ENCODE measurements around the gene GLYR1.

The GLYR1 gene

DNA sequence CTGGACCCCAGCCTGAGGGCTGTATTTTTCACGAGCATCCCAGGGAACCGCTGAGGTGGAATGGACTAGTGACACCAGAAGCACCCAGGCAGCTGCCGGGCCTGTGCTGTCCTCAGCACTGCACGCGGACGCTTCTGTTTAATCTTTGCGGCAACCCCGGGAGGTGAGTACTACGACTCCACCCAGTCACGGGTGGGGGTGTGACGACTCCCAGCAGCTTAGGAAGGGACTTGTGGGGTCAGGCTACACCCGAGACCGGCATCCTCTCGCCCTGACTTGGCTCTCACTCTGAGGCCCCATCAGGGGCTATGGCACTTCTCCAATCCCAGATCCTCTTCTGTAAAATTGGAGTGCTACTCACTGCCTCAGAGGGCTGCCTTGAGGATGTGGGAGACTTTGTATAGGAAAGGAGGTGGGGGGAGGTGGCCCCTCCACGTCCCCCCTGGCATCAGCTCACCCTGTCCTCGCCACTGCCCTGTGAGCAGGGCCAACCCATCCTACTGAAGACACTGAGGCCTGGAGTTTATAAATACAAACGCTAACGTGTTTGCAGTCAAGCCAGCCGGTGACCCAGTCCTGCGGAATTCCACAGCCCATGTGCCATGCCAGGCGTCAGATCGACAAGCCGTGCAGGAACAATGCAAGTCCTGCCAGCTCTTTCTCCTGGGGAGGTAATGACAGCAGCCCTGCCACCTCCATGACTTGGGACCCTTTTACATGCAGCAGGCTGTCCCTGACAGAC lies 45.4 kb upstream of the GLYR1 start:
- Histone ChIP-seq H3K4me3 (ENCODE audit: low read depth, low read length) (no peak overlapping the region), H3K27ac (no peak overlapping the region)
- peak; percentile 20 for DNase-seq

DNA sequence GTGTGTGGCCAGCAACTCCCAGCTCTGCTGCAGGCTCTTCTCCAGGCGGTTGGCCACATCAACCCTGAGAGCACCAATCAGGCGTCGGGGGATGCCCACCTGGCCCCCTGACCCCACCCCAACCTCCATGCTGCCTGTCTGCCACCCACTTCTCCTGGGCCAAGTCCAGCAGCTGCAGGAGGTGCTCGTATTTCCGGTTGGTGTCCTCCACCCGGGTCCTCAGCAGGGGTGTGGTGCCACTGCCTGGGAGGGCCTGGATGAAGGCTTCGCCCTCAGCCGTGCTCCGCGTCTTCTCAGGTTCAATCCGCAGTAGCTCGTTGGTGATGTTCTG lies 44.8 kb upstream of the GLYR1 start:
- TF ChIP-seq, protein P1, sequence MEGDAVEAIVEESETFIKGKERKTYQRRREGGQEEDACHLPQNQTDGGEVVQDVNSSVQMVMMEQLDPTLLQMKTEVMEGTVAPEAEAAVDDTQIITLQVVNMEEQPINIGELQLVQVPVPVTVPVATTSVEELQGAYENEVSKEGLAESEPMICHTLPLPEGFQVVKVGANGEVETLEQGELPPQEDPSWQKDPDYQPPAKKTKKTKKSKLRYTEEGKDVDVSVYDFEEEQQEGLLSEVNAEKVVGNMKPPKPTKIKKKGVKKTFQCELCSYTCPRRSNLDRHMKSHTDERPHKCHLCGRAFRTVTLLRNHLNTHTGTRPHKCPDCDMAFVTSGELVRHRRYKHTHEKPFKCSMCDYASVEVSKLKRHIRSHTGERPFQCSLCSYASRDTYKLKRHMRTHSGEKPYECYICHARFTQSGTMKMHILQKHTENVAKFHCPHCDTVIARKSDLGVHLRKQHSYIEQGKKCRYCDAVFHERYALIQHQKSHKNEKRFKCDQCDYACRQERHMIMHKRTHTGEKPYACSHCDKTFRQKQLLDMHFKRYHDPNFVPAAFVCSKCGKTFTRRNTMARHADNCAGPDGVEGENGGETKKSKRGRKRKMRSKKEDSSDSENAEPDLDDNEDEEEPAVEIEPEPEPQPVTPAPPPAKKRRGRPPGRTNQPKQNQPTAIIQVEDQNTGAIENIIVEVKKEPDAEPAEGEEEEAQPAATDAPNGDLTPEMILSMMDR (IDR thresholded peaks at IDR 0.05; ENCODE audit: low read depth, low read length): no peak
- no peak overlapping the region for H3K27ac ChIP-seq
- no peaks in the 10 kb centered on the region for H3K9me3 ChIP-seq (ENCODE audit: severe bottlenecking)
- H3K27me3 ChIP-seq (ENCODE audit: insufficient read depth, low read depth, severe bottlenecking): no peaks in the 10 kb centered on the region
- DNase-seq: no peak
- peaks cover 21% of the 10 kb centered on the region for H3K36me3 ChIP-seq
- H3K4me3 ChIP-seq (ENCODE audit: low read depth, low read length): no peak overlapping the region

More for the DNA sequence above, 45.4 kb upstream of the GLYR1 start:
- H3K9me3 ChIP-seq (ENCODE audit: severe bottlenecking): no peaks in the 10 kb centered on the region
- H3K36me3 ChIP-seq: peaks cover 14% of the 10 kb centered on the region
- H3K27me3 ChIP-seq (ENCODE audit: insufficient read depth, low read depth, severe bottlenecking): no peaks in the 10 kb centered on the region
- TF ChIP-seq, protein P1 (IDR thresholded peaks at IDR 0.05; ENCODE audit: low read depth, low read length): no peak

DNA sequence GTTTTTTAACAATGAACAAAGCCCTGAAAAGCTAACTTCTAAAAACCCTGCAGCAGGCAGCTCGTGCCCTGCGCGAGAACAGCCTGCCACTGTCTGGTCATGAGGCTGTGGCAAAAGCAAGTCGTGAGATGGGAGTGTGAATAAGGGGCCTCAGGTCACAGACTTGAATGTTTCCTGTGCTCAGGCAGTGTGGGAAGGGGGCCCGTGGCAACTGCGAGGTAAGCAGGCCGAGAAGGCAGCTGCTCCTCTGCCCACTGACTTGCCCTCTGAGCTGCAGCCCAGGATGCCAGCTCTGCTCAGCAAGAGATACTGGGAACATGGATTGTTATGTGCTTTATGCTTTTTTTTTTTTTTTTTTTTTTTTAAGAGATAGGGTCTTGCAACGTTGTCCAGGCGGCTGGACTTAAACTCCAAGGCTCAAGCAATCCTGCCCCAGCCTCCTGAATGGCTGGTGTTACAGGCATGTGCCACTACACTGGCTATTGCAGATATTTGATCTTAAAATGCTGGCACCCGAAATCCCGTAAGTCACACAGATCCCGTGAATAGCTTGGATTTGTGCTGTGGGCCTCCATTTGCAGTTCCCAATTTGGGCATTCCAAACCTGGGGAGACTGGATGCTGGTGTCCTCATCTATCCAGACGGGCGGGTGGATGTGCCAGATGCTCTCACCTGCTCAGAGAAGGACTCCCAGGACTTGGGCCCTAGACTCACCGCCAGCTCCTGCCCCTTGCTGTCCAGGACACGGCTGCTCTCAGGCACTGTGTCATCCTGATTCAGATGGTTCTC lies 44.2 kb upstream of the GLYR1 start:
- DNase-seq: no peak
- Histone ChIP-seq H3K4me3 (ENCODE audit: low read depth, low read length) (no peak overlapping the region), H3K27ac (no peak overlapping the region), H3K27me3 (ENCODE audit: insufficient read depth, low read depth, severe bottlenecking) (no peaks in the 10 kb centered on the region), H3K9me3 (ENCODE audit: severe bottlenecking) (no peaks in the 10 kb centered on the region), H3K36me3 (peaks cover 23% of the 10 kb centered on the region)
- TF ChIP-seq, protein P1 (IDR thresholded peaks at IDR 0.05; ENCODE audit: low read depth, low read length): no peak

DNA sequence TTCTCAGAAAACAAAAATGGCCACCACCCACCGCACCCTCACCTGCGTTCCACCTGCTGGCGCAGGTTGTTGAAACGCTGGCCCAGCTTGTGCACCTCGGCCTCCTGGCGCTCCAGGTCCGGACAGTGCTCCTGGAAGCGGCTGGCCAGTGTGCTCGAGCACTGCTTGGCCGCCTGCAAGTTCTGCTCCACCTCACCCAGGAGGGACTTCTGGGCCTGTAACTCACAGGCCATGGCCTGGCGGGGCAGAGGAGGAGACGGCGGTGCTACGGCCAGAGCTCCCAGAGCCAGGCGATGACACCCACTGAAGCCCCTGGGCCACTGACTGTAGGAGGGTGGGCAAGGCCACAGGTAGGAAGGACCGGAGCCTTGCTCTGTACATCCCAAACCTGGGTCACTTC lies 43.6 kb upstream of the GLYR1 start:
- H3K4me3 ChIP-seq (ENCODE audit: low read depth, low read length): no peak overlapping the region
- no peak for DNase-seq
- H3K36me3 ChIP-seq: peaks cover 25% of the 10 kb centered on the region
- H3K27me3 ChIP-seq (ENCODE audit: insufficient read depth, low read depth, severe bottlenecking): no peaks in the 10 kb centered on the region
- TF ChIP-seq, protein P1 (IDR thresholded peaks at IDR 0.05; ENCODE audit: low read depth, low read length): no peak
- no peaks in the 10 kb centered on the region for H3K9me3 ChIP-seq (ENCODE audit: severe bottlenecking)
- no peak overlapping the region for H3K27ac ChIP-seq

DNA sequence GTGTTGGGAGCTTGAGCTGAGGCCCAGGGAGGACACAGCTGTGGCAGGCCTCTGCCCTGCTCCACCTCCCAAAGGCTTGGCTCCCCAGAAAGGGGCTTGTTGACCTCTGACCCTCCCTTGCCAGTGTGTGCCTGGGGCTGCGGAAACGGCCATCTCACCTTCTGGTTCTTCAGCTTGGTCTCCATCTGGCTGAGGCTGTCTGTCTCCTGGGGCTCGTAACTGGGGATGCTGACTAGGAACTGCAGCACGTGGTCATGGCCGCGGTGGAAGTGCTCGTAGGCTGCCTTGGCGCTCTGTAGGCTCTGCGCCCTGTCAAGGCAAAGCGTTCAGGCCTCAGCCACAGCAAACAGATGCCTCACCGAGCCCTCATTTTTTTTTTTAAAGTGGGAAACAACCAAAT lies 42.9 kb upstream of the GLYR1 start:
- Histone ChIP-seq H3K27ac (no peak overlapping the region), H3K27me3 (ENCODE audit: insufficient read depth, low read depth, severe bottlenecking) (no peaks in the 10 kb centered on the region), H3K4me3 (ENCODE audit: low read depth, low read length) (no peak overlapping the region), H3K9me3 (ENCODE audit: severe bottlenecking) (no peaks in the 10 kb centered on the region), H3K36me3 (peaks cover 31% of the 10 kb centered on the region)
- no peak for DNase-seq
- TF ChIP-seq, protein P1 (IDR thresholded peaks at IDR 0.05; ENCODE audit: low read depth, low read length): no peak
